ENCODE results near the gene PLA2G4E.

- TF ChIP-seq EP300 (IDR thresholded peaks at IDR 0.05) (no peak), POLR2A (IDR thresholded peaks at IDR 0.05) (no peak), CTCF (IDR thresholded peaks at IDR 0.05) (no peak)
These were observed 6.4 kb downstream of the PLA2G4E start for GRCh38 chr15:42014406-42014805.
